Mucosa of stomach (tissue), 1 donor: ENCODE results near the gene KIAA0825.

Source experiments
- H3K27me3 ChIP-seq: one replicate; pipeline ENCODE4 v1.7.0; 2013; ENCODE audit warnings: mild to moderate bottlenecking, low read length; ENCODE audit not compliant: control insufficient read depth, insufficient read depth
- H3K36me3 ChIP-seq: one replicate; pipeline ENCODE4 v1.7.0; 2013; ENCODE audit warnings: low read length; ENCODE audit not compliant: control insufficient read depth, insufficient read depth
- H3K4me1 ChIP-seq: one replicate; pipeline ENCODE4 v1.7.0; 2013; ENCODE audit warnings: mild to moderate bottlenecking, low read length; ENCODE audit not compliant: control insufficient read depth, insufficient read depth
- H3K4me3 ChIP-seq: one replicate; pipeline ENCODE4 v1.7.0; 2013; ENCODE audit warnings: low read length
- H3K9ac ChIP-seq: one replicate; pipeline ENCODE4 v1.7.0; 2013; ENCODE audit warnings: mild to moderate bottlenecking, low read length, moderate library complexity
- H3K9me3 ChIP-seq: one replicate; pipeline ENCODE4 v1.7.0; 2013; ENCODE audit warnings: mild to moderate bottlenecking, low read length, moderate library complexity; ENCODE audit not compliant: control insufficient read depth
- donor health status: Pancreatic carcinoma.

Gene KIAA0825

GRCh38 chr5:94267350-94267899 lies 351.0 kb downstream of the KIAA0825 start:
- Histone ChIP-seq H3K27me3 (no peaks in the 10 kb centered on the region), H3K4me1 (peaks cover 12% of the 10 kb centered on the region), H3K9me3 (no peaks in the 10 kb centered on the region), H3K36me3 (no peaks in the 10 kb centered on the region), H3K4me3 (no peak overlapping the region), H3K9ac (no peak overlapping the region)

GRCh38 chr5:94266170-94266569 lies 352.2 kb downstream of the KIAA0825 start:
- peaks cover 12% of the 10 kb centered on the region for H3K4me1 ChIP-seq
- H3K36me3 ChIP-seq, result no peaks in the 10 kb centered on the region
- no peak overlapping the region for H3K9ac ChIP-seq

DNA sequence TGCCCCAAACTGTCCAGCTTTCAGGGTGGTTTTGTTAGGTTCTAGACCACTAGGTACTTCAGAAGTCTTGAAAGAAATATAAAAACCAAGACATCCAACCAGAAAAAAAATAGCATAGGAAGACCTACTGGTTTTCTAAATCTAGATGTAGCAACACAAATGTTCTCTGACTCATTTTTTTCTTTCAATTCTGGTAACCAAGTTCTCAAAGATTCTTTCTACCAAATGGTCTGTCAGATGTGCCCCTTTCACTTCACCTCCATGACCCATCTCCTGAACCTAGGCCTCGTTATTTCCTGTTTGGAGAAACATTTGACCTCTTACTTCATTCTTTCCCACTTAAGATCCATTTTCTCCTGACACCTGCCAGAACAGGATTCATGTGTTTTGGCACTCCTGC lies 355.3 kb downstream of the KIAA0825 start:
- H3K27me3 ChIP-seq, result no peaks in the 10 kb centered on the region
- H3K9me3 ChIP-seq, result no peaks in the 10 kb centered on the region
- H3K36me3 ChIP-seq, result no peaks in the 10 kb centered on the region
- H3K4me1 ChIP-seq, result peaks cover 12% of the 10 kb centered on the region
- no peak overlapping the region for H3K4me3 ChIP-seq
- no peak overlapping the region for H3K9ac ChIP-seq

More at GRCh38 chr5:94266170-94266569, 352.2 kb downstream of the KIAA0825 start:
- no peak overlapping the region for H3K4me3 ChIP-seq
- H3K9me3 ChIP-seq, result no peaks in the 10 kb centered on the region
- H3K27me3 ChIP-seq, result no peaks in the 10 kb centered on the region

DNA sequence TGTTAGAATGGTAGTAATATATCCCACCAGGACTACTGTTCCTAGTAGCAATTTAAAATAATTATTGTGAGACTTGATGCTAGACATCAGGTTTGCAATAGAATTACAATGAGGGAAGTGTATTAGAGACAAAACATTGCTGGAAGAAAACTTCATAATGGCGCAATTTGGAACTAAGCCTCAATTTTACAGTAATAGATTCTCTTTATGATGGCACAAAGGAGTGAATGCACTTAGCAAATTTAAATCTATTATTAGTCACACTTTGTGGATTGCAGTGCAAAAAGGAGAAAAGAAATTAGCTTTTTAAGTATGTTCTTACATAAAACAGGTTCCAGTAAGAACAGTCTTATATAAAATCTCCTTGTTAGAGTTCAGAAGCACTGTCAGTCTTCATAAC lies 358.3 kb downstream of the KIAA0825 start:
- H3K4me3 ChIP-seq, result no peak overlapping the region
- peaks cover 7% of the 10 kb centered on the region for H3K4me1 ChIP-seq
- H3K36me3 ChIP-seq, result no peaks in the 10 kb centered on the region
- H3K9me3 ChIP-seq, result no peaks in the 10 kb centered on the region
- no peaks in the 10 kb centered on the region for H3K27me3 ChIP-seq
- H3K9ac ChIP-seq, result no peak overlapping the region

DNA sequence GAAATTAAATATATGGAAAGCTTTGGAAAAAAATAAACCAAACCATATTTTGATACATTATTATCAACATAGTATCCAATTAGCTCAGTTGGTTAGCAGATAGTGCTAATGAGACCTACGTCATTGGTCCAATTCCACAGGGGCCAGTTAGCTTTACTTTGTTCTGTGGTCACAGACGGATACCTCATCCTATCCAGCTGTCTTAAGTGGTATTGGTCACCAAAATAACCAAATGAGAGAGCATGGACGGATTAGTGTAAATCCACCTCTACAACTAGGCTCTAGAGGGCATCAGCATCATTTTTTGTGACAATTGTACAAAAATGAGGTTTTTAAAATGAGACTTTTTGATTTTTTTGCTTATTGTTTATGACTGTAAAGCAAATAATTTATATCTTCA lies 364.2 kb downstream of the KIAA0825 start:
- no peaks in the 10 kb centered on the region for H3K27me3 ChIP-seq
- no peak overlapping the region for H3K4me3 ChIP-seq
- H3K9me3 ChIP-seq, result no peaks in the 10 kb centered on the region
- H3K4me1 ChIP-seq, result no peaks in the 10 kb centered on the region
- H3K36me3 ChIP-seq, result no peaks in the 10 kb centered on the region
- H3K9ac ChIP-seq, result no peak overlapping the region

- no peak overlapping the region for H3K9ac ChIP-seq
- H3K36me3 ChIP-seq, result no peaks in the 10 kb centered on the region
- no peaks in the 10 kb centered on the region for H3K9me3 ChIP-seq
- no peaks in the 10 kb centered on the region for H3K4me1 ChIP-seq
- H3K4me3 ChIP-seq, result no peak overlapping the region
- H3K27me3 ChIP-seq, result no peaks in the 10 kb centered on the region
Observed at GRCh38 chr5:94250985-94251384, 367.4 kb downstream of the KIAA0825 start.

GRCh38 chr5:94249430-94249829 lies 369.0 kb downstream of the KIAA0825 start:
- Histone ChIP-seq H3K27me3 (no peaks in the 10 kb centered on the region), H3K9me3 (no peaks in the 10 kb centered on the region), H3K36me3 (no peaks in the 10 kb centered on the region), H3K4me1 (peaks cover 7% of the 10 kb centered on the region), H3K4me3 (no peak overlapping the region), H3K9ac (no peak overlapping the region)

DNA sequence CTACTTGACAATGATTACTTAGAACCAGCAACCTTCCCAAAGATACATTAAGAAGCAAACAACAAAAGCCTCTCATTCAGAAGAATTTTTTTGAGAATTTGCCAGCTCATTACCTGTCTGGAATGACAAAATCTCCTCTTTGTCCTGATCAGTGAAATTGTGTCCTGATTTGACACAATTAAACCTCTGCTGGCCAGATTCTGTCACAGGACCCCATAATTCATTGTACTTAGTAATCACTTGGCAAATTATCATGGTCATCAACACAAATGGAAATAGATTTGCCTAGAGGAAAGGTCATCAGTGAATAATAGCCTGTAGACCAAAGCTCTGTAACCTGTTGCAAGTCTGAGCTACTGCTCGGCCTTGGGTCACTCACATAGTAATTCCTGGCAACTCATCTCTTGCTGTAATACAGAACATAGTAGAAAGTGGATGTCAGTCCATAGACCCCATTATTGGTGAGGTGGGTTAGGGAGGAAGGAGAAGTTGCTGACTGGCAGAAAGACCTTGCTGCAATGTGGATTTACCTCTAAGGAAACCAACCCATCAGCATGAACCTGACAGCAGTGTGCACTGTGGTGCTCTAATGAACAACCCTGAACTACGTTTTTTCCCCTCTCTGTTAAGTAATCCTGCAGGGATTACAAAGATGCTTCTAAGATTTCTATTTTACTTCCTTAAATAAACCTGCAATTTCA lies 370.1 kb downstream of the KIAA0825 start:
- H3K4me1 ChIP-seq, result peaks cover 7% of the 10 kb centered on the region
- H3K9me3 ChIP-seq, result no peaks in the 10 kb centered on the region
- no peaks in the 10 kb centered on the region for H3K27me3 ChIP-seq
- H3K36me3 ChIP-seq, result no peaks in the 10 kb centered on the region
- H3K4me3 ChIP-seq, result no peak overlapping the region
- no peak overlapping the region for H3K9ac ChIP-seq

DNA sequence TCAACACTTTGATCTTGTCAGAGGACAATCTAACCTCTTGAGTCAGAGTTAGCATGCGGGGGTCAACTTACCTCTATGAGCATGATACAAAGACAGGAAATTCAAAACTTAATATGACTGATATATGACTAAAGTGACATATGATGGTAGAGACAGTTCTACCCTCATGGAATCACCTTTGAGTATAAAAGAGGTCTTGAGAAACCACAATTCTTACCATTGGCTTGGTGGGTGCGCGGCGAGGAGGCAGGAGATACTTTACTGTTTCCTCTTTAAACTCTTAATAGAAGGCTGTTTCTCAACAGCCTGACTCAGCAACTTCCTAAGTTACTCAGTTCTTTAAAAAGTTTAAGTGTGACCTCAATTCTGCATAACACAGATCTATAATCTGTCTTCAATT lies 372.8 kb downstream of the KIAA0825 start:
- H3K9me3 ChIP-seq, result no peaks in the 10 kb centered on the region
- H3K36me3 ChIP-seq, result no peaks in the 10 kb centered on the region
- H3K4me1 ChIP-seq, result peaks cover 7% of the 10 kb centered on the region
- H3K9ac ChIP-seq, result no peak overlapping the region
- no peak overlapping the region for H3K4me3 ChIP-seq
- H3K27me3 ChIP-seq, result no peaks in the 10 kb centered on the region

DNA sequence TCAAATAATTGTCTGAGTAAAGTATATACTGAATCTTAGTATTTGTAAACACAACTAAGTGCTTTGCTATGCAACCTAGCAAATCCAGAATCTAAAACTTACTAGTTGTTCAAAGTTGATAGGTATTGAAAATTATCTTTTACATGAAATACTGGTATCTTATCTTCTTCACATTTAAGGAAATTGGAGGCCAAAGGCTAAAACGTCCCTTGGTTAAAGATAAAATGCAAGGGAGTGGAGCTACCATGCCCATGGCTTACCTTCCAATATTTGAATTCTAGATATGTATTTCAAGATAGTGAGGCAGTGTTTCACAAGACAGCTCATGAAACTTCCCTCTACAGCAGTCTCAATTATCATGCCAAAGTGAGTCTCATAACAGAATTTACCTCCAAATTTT lies 373.5 kb downstream of the KIAA0825 start:
- H3K4me3 ChIP-seq, result no peak overlapping the region
- peaks cover 7% of the 10 kb centered on the region for H3K4me1 ChIP-seq
- no peaks in the 10 kb centered on the region for H3K27me3 ChIP-seq
- no peak overlapping the region for H3K9ac ChIP-seq
- no peaks in the 10 kb centered on the region for H3K9me3 ChIP-seq
- H3K36me3 ChIP-seq, result no peaks in the 10 kb centered on the region

GRCh38 chr5:94243612-94244011 lies 374.8 kb downstream of the KIAA0825 start:
- no peaks in the 10 kb centered on the region for H3K36me3 ChIP-seq
- H3K9ac ChIP-seq, result no peak overlapping the region
- no peaks in the 10 kb centered on the region for H3K9me3 ChIP-seq
- H3K27me3 ChIP-seq, result no peaks in the 10 kb centered on the region
- H3K4me1 ChIP-seq, result peaks cover 7% of the 10 kb centered on the region
- H3K4me3 ChIP-seq, result no peak overlapping the region

GRCh38 chr5:94240993-94241651 lies 377.3 kb downstream of the KIAA0825 start:
- Histone ChIP-seq H3K4me1 (peaks cover 7% of the 10 kb centered on the region), H3K9ac (no peak overlapping the region), H3K36me3 (no peaks in the 10 kb centered on the region), H3K4me3 (no peak overlapping the region), H3K27me3 (no peaks in the 10 kb centered on the region), H3K9me3 (no peaks in the 10 kb centered on the region)
